ENCODE results near the gene NDUFAF5.

NDUFAF5 gene

GRCh38 chr20:13816757-13817156 lies 31.9 kb downstream of the NDUFAF5 start:
- Histone ChIP-seq H3K79me2 (no peaks in the 10 kb centered on the region), H3K4me3 (ENCODE audit: low read depth, low read length) (no peak overlapping the region), H3K27me3 (ENCODE audit: control insufficient read depth, insufficient read depth, low read length) (no peaks in the 10 kb centered on the region), H2AFZ (no peak overlapping the region), H3K4me1 (no peaks in the 10 kb centered on the region), H3K27ac (no peak overlapping the region), H3K36me3 (ENCODE audit: control insufficient read depth, insufficient read depth, low read length) (no peaks in the 10 kb centered on the region), H3K9me3 (ENCODE audit: control insufficient read depth, low read length) (no peaks in the 10 kb centered on the region), H3K9ac (no peak overlapping the region), H3K4me2 (ENCODE audit: low read length) (no peak overlapping the region)
- TF ChIP-seq CTCF (IDR thresholded peaks at IDR 0.05), result no peak

GRCh38 chr20:13817342-13817741 lies 32.5 kb downstream of the NDUFAF5 start:
- no peak for TF ChIP-seq CTCF (IDR thresholded peaks at IDR 0.05)
- no peak overlapping the region for H3K27ac ChIP-seq
- H3K4me1 ChIP-seq, result no peaks in the 10 kb centered on the region
- H3K4me3 ChIP-seq (ENCODE audit: low read depth, low read length), result no peak overlapping the region
- H3K4me2 ChIP-seq (ENCODE audit: low read length), result no peak overlapping the region
- no peaks in the 10 kb centered on the region for H3K27me3 ChIP-seq (ENCODE audit: control insufficient read depth, insufficient read depth, low read length)
- H3K36me3 ChIP-seq (ENCODE audit: control insufficient read depth, insufficient read depth, low read length), result no peaks in the 10 kb centered on the region
- H3K9ac ChIP-seq, result no peak overlapping the region
- no peak overlapping the region for H2AFZ ChIP-seq
- H3K79me2 ChIP-seq, result no peaks in the 10 kb centered on the region
- no peaks in the 10 kb centered on the region for H3K9me3 ChIP-seq (ENCODE audit: control insufficient read depth, low read length)

- no peak overlapping the region for H3K27ac ChIP-seq
- H3K27me3 ChIP-seq (ENCODE audit: control insufficient read depth, insufficient read depth, low read length), result no peaks in the 10 kb centered on the region
- no peak overlapping the region for H3K4me2 ChIP-seq (ENCODE audit: low read length)
- H2AFZ ChIP-seq, result no peak overlapping the region
- peak; percentile 73 for TF ChIP-seq CTCF (IDR thresholded peaks at IDR 0.05)
- no peaks in the 10 kb centered on the region for H3K9me3 ChIP-seq (ENCODE audit: control insufficient read depth, low read length)
- H3K4me3 ChIP-seq (ENCODE audit: low read depth, low read length), result no peak overlapping the region
- no peaks in the 10 kb centered on the region for H3K36me3 ChIP-seq (ENCODE audit: control insufficient read depth, insufficient read depth, low read length)
- no peaks in the 10 kb centered on the region for H3K4me1 ChIP-seq
- H3K79me2 ChIP-seq, result no peaks in the 10 kb centered on the region
- no peak overlapping the region for H3K9ac ChIP-seq
Observed at GRCh38 chr20:13819885-13820645, 35.2 kb downstream of the NDUFAF5 start.

DNA sequence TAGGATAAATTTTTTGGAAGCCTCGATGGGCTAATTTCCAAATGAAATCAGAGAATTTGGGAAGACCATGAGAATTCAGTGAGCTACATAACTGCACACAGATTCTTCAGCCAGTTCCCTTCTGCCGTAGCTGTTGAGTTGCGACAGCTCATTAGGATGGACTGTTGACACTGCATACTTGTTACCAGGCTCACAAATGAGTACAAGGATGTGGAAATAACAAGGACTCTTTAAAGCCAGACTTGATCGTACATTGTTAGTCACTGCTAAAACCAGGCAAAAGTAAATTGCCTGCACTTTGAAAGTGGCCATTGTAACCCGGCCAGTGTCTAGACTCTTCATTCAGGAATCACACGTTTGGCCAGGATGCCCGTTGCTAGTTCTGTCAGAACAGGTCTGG lies 37.0 kb downstream of the NDUFAF5 start:
- no peaks in the 10 kb centered on the region for H3K36me3 ChIP-seq (ENCODE audit: control insufficient read depth, insufficient read depth, low read length)
- H3K9ac ChIP-seq, result no peak overlapping the region
- no peaks in the 10 kb centered on the region for H3K9me3 ChIP-seq (ENCODE audit: control insufficient read depth, low read length)
- H3K27ac ChIP-seq, result no peak overlapping the region
- no peak for TF ChIP-seq CTCF (IDR thresholded peaks at IDR 0.05)
- no peak overlapping the region for H2AFZ ChIP-seq
- H3K27me3 ChIP-seq (ENCODE audit: control insufficient read depth, insufficient read depth, low read length), result no peaks in the 10 kb centered on the region
- H3K4me2 ChIP-seq (ENCODE audit: low read length), result no peak overlapping the region
- H3K4me3 ChIP-seq (ENCODE audit: low read depth, low read length), result no peak overlapping the region
- H3K79me2 ChIP-seq, result no peaks in the 10 kb centered on the region
- no peaks in the 10 kb centered on the region for H3K4me1 ChIP-seq

GRCh38 chr20:13822459-13822858 lies 37.6 kb downstream of the NDUFAF5 start:
- Histone ChIP-seq H3K9me3 (ENCODE audit: control insufficient read depth, low read length) (no peaks in the 10 kb centered on the region), H3K27me3 (ENCODE audit: control insufficient read depth, insufficient read depth, low read length) (no peaks in the 10 kb centered on the region), H2AFZ (no peak overlapping the region), H3K9ac (no peak overlapping the region), H3K27ac (no peak overlapping the region), H3K4me1 (no peaks in the 10 kb centered on the region), H3K4me2 (ENCODE audit: low read length) (no peak overlapping the region), H3K4me3 (ENCODE audit: low read depth, low read length) (no peak overlapping the region), H3K36me3 (ENCODE audit: control insufficient read depth, insufficient read depth, low read length) (no peaks in the 10 kb centered on the region), H3K79me2 (no peaks in the 10 kb centered on the region)
- TF ChIP-seq CTCF (IDR thresholded peaks at IDR 0.05), result no peak
